ENCODE data around the gene GMPPA.

GMPPA gene

GRCh38 chr2:219522111-219523030 is 23.7 kb downstream of the GMPPA start:
- peak overlapping the region; percentile 20 for H3K27ac ChIP-seq (replicated peaks; ENCODE audit: low read length)
- peak overlapping the region; percentile 11 for H3K14ac ChIP-seq (ENCODE audit: low read length)
- H3K36me3 ChIP-seq (replicated peaks in 1 of 2; ENCODE audit: control insufficient read depth in 2 of 2, insufficient read depth in 2 of 2, low read length in 2 of 2), result no peaks in the 10 kb centered on the region
- H3K23ac ChIP-seq (ENCODE audit: low read depth, low read length, poor library complexity), result no peak overlapping the region
- no peaks in the 10 kb centered on the region for H3K9me3 ChIP-seq (replicated peaks in 1 of 2; ENCODE audit: control insufficient read depth in 2 of 2, insufficient read depth in 1 of 2, low read depth in 1 of 2, low read length in 2 of 2)
- no CpG with 5 or more reads among the region's 70 CpGs for WGBS, 2 donors (ENCODE audit: extremely low coverage in 2 of 2, insufficient read length in 2 of 2, insufficient replicate concordance in 1 of 2)
- H2BK12ac ChIP-seq (ENCODE audit: low read length), result no peak overlapping the region
- peak overlapping the region; percentile 60 for H2AK5ac ChIP-seq (ENCODE audit: low read depth, low read length)
- H3K9ac ChIP-seq (ENCODE audit: low read depth, low read length, poor library complexity), result peak overlapping the region; percentile 75
- peak overlapping the region; percentile 44 for H2BK15ac ChIP-seq (ENCODE audit: low read length)
- no peak overlapping the region for H4K91ac ChIP-seq (ENCODE audit: low read depth, low read length, poor library complexity)
- H3K4me1 ChIP-seq (ENCODE audit: control insufficient read depth in 2 of 2, insufficient read depth in 1 of 2, low read depth in 1 of 2, low read length in 2 of 2), result peaks cover 40 to 42% of the 10 kb centered on the region in 2 donors
- H3K4me3 ChIP-seq (ENCODE audit: low read length in 2 of 2), result no peak overlapping the region
- H3K79me1 ChIP-seq (ENCODE audit: low read depth, low read length), result no peaks in the 10 kb centered on the region
- peak overlapping the region; percentile 82 for H2AFZ ChIP-seq (ENCODE audit: low read length)
- peaks cover 4 to 72% (median 33%) of the 10 kb centered on the region in 3 experiments for H3K27me3 ChIP-seq (ENCODE audit: control insufficient read depth in 3 of 3, insufficient read depth in 3 of 3, low read depth in 1 of 3, low read length in 3 of 3)
- H3K18ac ChIP-seq (ENCODE audit: low read length), result peak overlapping the region; percentile 77
- H3K4me2 ChIP-seq (ENCODE audit: insufficient read depth, low read length, poor library complexity, severe bottlenecking), result peak overlapping the region; percentile 58
- no peak overlapping the region for H2BK120ac ChIP-seq (ENCODE audit: low read depth, low read length)
- no peak for DNase-seq (ENCODE audit: low spot score)
- no peak overlapping the region for H3K4ac ChIP-seq (ENCODE audit: low read length)
- no peak overlapping the region for H2BK5ac ChIP-seq (ENCODE audit: low read length)
- H4K8ac ChIP-seq (ENCODE audit: low read depth, low read length), result no peak overlapping the region

GRCh38 chr2:219523031-219523671 is 24.5 kb downstream of the GMPPA start:
- Histone ChIP-seq H2BK15ac (ENCODE audit: low read length) (peak overlapping the region; percentile 56), H3K27me3 (ENCODE audit: control insufficient read depth in 3 of 3, insufficient read depth in 3 of 3, low read depth in 1 of 3, low read length in 3 of 3) (peaks cover 4 to 70% (median 36%) of the 10 kb centered on the region in 3 experiments), H3K9me3 (replicated peaks in 1 of 2; ENCODE audit: control insufficient read depth in 2 of 2, insufficient read depth in 1 of 2, low read depth in 1 of 2, low read length in 2 of 2) (no peaks in the 10 kb centered on the region), H3K36me3 (replicated peaks in 1 of 2; ENCODE audit: control insufficient read depth in 2 of 2, insufficient read depth in 2 of 2, low read length in 2 of 2) (no peaks in the 10 kb centered on the region), H4K91ac (ENCODE audit: low read depth, low read length, poor library complexity) (no peak overlapping the region), H2BK12ac (ENCODE audit: low read length) (no peak overlapping the region), H3K9ac (ENCODE audit: low read depth, low read length, poor library complexity) (peak overlapping the region; percentile 75), H3K18ac (ENCODE audit: low read length) (peak overlapping the region; percentile 94), H2AFZ (ENCODE audit: low read length) (peak overlapping the region; percentile 82), H3K4me1 (ENCODE audit: control insufficient read depth in 2 of 2, insufficient read depth in 1 of 2, low read depth in 1 of 2, low read length in 2 of 2) (peaks cover 40 to 42% of the 10 kb centered on the region in 2 donors), H3K27ac (replicated peaks; ENCODE audit: low read length) (no peak overlapping the region), H3K4me2 (ENCODE audit: insufficient read depth, low read length, poor library complexity, severe bottlenecking) (peak overlapping the region; percentile 58), H3K4me3 (ENCODE audit: low read length in 2 of 2) (no peak overlapping the region), H4K8ac (ENCODE audit: low read depth, low read length) (no peak overlapping the region), H2BK5ac (ENCODE audit: low read length) (no peak overlapping the region), H2AK5ac (ENCODE audit: low read depth, low read length) (peak overlapping the region; percentile 56), H3K14ac (ENCODE audit: low read length) (no peak overlapping the region), H3K79me1 (ENCODE audit: low read depth, low read length) (no peaks in the 10 kb centered on the region), H3K4ac (ENCODE audit: low read length) (no peak overlapping the region), H3K23ac (ENCODE audit: low read depth, low read length, poor library complexity) (peak overlapping the region; percentile 58), H2BK120ac (ENCODE audit: low read depth, low read length) (peak overlapping the region; percentile 27)
- no CpG with 5 or more reads among the region's 24 CpGs for WGBS, 2 donors (ENCODE audit: extremely low coverage in 2 of 2, insufficient read length in 2 of 2, insufficient replicate concordance in 1 of 2)
- no peak for DNase-seq (ENCODE audit: low spot score)

GRCh38 chr2:219524817-219525216 is 26.1 kb downstream of the GMPPA start:
- no CpG with 5 or more reads among the region's 2 CpGs for WGBS, 2 donors (ENCODE audit: extremely low coverage in 2 of 2, insufficient read length in 2 of 2, insufficient replicate concordance in 1 of 2)
- Histone ChIP-seq H3K79me1 (ENCODE audit: low read depth, low read length) (no peaks in the 10 kb centered on the region), H3K23ac (ENCODE audit: low read depth, low read length, poor library complexity) (no peak overlapping the region), H2BK5ac (ENCODE audit: low read length) (no peak overlapping the region), H3K18ac (ENCODE audit: low read length) (no peak overlapping the region), H3K9me3 (replicated peaks in 1 of 2; ENCODE audit: control insufficient read depth in 2 of 2, insufficient read depth in 1 of 2, low read depth in 1 of 2, low read length in 2 of 2) (no peaks in the 10 kb centered on the region), H2BK12ac (ENCODE audit: low read length) (no peak overlapping the region), H4K91ac (ENCODE audit: low read depth, low read length, poor library complexity) (no peak overlapping the region), H2AFZ (ENCODE audit: low read length) (no peak overlapping the region), H3K4me2 (ENCODE audit: insufficient read depth, low read length, poor library complexity, severe bottlenecking) (no peak overlapping the region), H3K14ac (ENCODE audit: low read length) (no peak overlapping the region), H3K4me3 (ENCODE audit: low read length in 2 of 2) (no peak overlapping the region), H3K27ac (replicated peaks; ENCODE audit: low read length) (no peak overlapping the region), H3K27me3 (ENCODE audit: control insufficient read depth in 3 of 3, insufficient read depth in 3 of 3, low read depth in 1 of 3, low read length in 3 of 3) (peaks cover 4 to 72% (median 47%) of the 10 kb centered on the region in 3 experiments), H3K4me1 (ENCODE audit: control insufficient read depth in 2 of 2, insufficient read depth in 1 of 2, low read depth in 1 of 2, low read length in 2 of 2) (peaks cover 43 to 45% of the 10 kb centered on the region in 2 donors), H2BK15ac (ENCODE audit: low read length) (no peak overlapping the region), H3K4ac (ENCODE audit: low read length) (no peak overlapping the region), H2BK120ac (ENCODE audit: low read depth, low read length) (no peak overlapping the region), H4K8ac (ENCODE audit: low read depth, low read length) (no peak overlapping the region), H2AK5ac (ENCODE audit: low read depth, low read length) (peak overlapping the region; percentile 51), H3K9ac (ENCODE audit: low read depth, low read length, poor library complexity) (no peak overlapping the region), H3K36me3 (replicated peaks in 1 of 2; ENCODE audit: control insufficient read depth in 2 of 2, insufficient read depth in 2 of 2, low read length in 2 of 2) (no peaks in the 10 kb centered on the region)
- no peak for DNase-seq (ENCODE audit: low spot score)
